Activated CD8-positive, alpha-beta memory T cell treated with anti-CD3 and anti-CD28 coated beads for 4 hours (primary cell): ENCODE results near the gene TMEM127.
"Not testable (repeated sequence)": the region's sequence is repeated elsewhere in the genome, so short reads cannot be mapped to it uniquely, and the experiment has no call there.

ENCODE experiments used
- DNase-seq, 2 donors: peaks; one replicate each; pipeline ENCODE4 v3.0.0-alpha.2; 2020; ENCODE audit warnings: low read depth in 2 of 2

TMEM127 gene

DNA sequence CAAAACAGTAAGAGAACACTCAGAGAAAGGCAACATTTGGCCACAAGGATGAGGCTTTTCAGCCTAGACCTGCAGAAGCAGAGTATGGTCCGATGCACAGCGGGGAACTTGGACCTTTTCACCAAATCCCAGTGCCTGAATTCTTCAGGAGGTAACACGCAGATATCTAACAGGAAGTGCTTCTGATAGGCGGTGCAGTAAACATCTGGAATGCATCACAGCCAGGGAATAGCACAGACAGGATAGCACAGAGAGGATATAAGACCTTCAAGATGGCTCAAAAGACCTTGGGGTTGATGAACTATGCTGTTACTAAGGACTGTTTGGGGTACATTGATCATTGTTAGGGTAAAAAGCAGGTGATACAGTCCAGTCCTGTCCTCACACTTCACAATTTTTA, 1.7 kb downstream of the TMEM127 start:
- no peak for DNase-seq

DNA sequence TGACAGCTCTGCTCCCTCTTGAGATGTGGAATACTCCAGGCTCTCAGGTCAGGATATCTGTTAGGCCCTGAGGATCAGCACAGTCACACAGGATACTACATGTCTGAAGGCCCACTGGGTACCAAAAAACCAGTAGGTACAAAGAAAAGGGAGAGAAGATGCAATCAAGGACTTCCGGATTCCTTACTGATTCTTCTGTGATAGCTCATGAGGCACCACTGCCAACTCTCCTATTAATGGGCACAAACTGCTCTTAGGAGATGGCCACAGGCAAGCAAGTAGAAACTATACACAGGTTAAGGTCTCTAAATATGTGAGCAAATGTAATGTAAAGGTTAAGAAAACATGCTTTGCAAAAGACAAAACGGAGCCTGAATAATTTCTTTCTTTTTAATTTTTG, 3.5 kb downstream of the TMEM127 start:
- DNase-seq: no peak

DNA sequence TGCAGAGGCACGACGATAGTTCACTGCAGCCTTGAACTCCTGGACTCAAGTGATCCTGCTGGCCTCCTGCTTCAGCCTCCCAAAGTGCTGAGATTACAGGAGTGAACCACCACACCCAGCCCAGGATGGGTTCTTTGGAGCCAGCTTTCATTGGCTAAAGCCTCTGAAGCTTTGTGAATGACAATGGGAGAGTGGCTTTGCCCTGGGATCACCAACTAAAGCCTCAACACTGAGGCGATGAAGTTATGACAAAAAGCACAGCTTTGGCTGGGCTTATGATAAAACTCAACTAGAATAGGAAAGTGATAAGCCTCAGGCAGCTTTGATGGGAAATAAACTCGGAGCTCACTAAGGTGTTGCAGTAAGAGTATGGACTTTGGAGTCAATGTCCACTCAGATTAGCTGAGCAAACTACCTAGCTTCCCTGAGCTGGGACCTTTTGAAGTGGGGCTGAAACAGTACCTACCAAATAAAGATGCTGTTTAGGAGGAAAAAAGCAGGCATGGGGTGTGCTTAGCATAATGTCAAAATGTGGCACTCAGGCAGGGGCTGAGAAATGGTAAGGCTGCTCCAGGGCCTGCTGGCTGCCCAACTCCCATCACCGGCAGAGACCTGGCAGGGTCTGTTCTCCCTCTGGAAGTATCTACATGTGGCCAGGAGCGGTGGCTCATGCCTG, 4.3 kb downstream of the TMEM127 start:
- DNase-seq: no peak

- DNase-seq: no peak
Observed at GRCh38 chr2:96260387-96261260, 5.2 kb downstream of the TMEM127 start.

DNA sequence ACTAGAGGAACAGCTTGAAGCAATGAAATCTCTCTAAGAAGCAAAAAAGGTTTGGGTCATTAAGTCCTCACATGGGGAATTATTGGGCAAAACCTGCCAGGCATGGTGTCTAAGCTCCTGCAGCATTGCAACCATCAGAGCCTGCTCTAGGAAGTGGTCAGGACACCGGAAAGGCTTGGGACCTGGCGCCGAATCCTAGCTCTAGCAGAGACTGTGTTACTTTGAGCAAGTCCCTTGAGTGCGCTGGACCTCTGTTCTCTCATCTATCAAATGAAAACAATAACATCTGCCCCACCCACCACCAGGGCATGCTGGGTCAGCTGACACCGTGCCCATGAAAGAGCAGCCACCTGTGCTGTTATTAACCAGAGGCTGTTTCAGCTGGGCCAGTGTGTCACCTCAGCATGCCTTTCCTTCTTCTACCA, 6.3 kb downstream of the TMEM127 start:
- no peak for DNase-seq

DNA sequence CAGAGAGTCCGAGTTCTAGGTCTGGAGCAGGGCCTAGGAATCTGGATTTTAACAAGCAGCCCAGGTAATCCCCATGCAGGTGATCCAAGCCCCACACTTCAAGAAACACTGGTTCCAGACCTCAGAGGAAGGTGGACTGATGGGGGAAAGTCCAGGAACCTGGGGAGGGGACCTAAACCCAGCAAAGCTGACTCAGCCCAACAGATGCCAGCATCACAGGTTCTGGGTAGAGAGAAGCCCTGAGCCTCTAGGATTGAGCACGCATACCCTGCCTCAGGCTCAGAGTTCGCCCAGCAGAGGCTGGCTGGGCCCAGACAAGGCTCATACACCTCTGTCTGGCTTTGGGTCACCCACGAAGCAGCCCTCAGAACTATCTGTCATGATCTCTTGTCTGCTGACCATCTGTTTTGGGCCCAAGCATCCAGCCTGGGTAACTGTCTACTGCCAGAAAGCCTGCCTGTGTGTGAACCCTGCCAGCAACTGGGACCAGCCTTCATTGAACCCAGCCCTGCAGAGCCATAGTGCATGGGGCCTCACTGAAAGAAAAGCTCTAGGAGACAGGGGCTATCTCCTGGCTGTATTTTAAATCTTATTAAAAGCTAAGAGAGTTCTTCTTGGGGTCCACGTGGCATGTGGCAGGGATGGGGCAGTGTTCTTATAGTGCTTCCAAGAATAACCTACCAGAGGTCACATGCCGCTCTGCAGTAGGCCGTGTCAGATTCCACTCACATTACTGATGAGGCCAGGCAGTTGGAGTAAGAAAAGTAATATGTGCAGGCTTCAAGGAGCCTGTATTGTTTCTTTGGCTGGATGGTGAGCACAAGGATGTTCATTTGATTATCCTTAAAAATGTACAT, 7.4 kb downstream of the TMEM127 start:
- no peak for DNase-seq

DNA sequence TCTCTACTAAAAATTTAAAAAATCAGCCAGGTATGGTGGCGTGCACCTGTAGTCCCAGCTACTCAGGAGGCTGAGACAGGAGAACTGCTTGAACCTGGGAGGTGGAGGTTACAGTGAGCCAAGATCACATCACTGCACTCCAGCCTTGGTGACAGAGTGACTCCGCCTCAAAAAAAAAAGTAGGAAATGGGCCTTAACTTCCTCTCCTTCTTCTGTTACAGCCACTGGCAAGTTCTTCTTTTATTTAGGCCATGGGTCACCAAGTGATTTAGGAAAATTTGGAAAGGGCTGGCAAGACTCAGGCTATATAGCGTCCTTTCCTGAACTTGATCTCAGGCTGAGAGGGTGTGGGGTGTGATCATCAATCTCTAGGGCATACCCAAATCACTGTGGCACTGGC, 8.1 kb downstream of the TMEM127 start:
- not testable (repeated sequence) for DNase-seq

- no peak for DNase-seq
Observed at GRCh38 chr2:96256611-96257113, 9.1 kb downstream of the TMEM127 start.

- DNase-seq: no peak
Observed at GRCh38 chr2:96254571-96254970, 11.2 kb downstream of the TMEM127 start.

- DNase-seq: no peak
Observed at GRCh38 chr2:96253006-96253405, 12.8 kb downstream of the TMEM127 start.

DNA sequence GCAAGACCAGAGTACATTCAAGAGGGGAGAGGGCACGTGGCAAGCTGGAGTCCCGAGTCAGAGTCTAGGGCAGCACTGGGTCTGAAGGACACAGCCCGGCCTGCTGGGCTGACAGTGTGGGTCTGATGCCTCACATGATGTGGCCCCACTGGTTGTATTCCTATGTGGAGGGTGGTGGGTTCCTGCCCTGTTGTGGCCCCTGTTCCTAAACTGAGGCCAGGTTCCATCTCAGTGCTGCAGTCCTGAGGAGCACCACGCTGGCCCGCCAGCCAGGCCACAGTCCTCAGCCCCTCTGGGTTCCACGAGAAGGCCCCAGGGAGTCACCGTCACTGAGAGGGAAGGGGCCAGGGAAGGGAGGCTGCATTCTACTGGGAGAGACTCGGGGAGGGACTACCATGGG, 13.3 kb downstream of the TMEM127 start:
- DNase-seq: no peak

DNA sequence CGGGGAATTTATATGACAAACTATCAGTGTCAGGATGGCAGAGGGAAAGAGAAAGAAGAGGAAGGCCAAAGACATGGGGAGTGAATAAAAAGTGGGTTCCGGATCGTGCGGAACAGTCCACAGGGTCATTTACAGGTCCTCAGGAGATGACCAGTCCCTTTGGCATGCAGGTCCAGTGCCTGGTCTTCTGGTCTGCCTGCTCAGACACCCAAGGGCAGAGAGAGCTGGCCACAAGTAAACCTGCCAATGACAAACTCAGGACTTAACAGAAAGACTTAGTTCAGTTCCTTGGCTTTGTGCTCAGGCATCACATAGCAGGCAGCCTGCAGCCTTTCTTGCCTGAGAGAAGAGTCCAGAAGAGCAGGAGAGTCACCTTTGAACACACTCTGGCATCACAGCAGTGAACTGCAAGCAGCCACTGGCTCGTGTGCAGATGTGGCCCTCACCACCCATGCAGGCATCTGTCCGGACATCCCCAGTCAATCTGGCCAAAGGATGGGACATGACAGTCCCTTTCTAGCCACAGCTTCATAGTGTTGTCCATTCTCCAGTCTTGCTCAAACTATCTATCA, 14.0 kb downstream of the TMEM127 start:
- no peak for DNase-seq

DNA sequence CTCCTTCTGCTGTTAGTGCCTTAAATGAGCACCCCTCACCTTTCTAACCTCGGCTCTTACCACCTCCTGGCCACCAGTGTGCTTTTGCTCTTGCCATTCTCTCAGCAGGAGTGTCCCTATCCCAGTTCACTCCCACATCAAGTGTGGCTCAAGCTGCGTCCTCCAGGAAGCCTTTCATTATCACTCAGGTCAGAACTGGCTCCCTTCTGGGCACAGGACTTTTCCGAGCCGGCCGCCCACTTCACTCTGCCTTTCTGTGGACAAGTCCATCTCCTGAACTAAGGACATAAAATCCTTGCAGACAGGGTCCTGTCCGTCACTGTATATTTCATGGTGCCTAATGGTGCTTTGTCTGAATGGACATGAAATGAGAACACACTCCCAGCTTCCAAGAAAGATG, 15.6 kb downstream of the TMEM127 start:
- no peak for DNase-seq

- DNase-seq: no peak
Observed at GRCh38 chr2:96249654-96250053, 16.1 kb downstream of the TMEM127 start.

- DNase-seq: no peak
Observed at GRCh38 chr2:96248624-96249023, 17.2 kb downstream of the TMEM127 start.

DNA sequence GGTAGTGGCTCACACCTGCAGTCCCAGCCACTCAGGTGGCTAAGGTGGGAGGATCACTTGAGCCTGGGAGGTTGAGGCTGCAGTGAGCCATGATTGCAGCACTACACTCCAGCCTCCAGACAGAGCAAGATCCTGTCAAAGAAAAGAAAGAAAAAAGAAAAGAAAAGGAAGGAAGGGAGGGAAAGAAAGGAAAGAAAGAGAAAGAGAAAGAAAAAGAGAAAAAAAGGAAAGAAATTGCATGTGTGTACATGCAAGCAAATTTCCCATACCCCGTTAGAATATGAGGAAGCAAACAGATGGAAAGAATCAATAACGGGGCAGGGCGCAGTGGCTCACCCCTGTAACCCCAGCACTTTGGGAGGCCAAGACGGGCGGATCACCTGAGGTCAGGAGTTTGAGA, 17.9 kb downstream of the TMEM127 start:
- DNase-seq: no peak

DNA sequence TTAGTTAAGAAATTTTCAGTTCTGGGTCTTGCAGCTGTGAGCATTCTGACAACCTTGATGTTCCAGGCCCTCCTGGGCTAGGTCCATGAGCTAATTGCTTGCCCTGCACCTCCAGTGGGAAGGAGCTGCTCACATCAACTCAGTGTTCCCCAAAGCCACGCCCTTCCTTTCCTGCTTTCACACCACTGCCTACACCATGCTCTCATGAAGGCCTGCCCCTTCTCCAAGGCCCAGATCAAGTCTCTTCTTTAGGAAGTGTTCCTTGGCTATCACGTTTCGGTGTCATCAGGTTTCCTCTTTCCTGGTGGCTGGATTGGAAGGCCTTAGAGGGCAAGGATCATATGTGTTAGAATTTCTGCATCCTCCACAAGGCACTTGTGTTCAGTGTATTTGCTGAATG, 18.8 kb downstream of the TMEM127 start:
- DNase-seq: no peak

GRCh38 chr2:96245609-96246390, 20.0 kb downstream of the TMEM127 start:
- no peak for DNase-seq

DNA sequence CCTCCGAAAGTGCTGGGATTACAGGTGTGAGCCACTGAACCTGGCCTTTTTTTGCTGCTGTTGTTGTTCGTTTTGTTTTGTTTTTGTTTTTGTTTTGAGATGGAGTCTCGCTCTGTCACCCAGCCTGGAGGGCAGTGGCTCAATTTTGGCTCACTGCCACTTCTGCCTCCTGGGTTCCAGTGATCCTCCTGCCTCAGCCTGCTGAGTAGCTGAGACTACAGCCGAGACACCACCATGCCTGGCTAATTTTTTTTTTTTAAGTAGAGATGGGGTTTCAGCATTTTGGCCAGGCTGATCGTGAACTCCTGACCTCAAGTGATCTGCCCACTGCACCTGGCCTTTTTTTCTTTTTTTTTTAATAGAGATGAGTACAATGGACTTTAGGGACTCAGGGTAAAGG, 22.0 kb downstream of the TMEM127 start:
- no peak for DNase-seq

DNA sequence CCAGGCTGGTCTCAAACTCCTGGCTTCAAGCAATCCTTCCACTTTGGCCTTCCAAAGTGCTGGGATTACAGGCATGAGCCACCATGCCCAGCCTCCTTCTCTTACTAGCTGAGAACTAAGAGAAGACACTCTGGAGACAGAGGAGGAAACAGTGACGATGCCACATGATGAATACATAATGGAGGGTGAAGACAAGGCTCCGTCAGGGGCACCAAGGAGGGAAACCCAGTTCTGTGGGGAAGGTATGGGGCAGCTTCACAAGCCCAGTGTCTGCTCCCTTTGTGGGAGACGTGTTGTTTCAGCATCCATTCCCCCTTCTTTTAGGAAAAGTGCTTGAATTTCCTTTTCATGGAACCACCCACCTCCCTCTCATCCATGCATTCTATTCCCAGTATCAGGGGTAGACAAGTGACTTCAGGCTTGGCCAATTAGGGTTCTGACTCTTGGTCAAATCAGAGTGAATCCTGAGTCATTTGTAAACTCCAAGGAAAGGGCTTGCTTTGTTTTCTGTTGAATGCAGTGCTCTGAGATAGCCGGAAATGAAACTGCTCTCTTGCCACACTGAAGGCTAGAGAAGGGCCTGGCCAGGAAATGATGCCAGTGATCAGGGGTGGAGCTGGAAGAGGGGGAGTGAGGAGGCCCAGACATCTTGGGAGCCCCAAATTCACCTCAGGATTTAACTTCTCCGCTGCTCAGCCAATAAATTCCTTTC, 23.7 kb downstream of the TMEM127 start:
- DNase-seq: peak in 1 of 2 donors; percentile 21
